GM20000 (cell line): Measurements from ENCODE around the gene FRMD5.

Experiments
- DNase-seq: peaks from one replicate; pipeline ENCODE4 v3.0.0; 2012; ENCODE audit warnings: low spot score
- TF ChIP-seq, protein P1 (sequence below): IDR thresholded peaks from 2 replicates; pipeline ENCODE4 v1.5.1; 2012; ENCODE audit warnings: mild to moderate bottlenecking, control low read depth; ENCODE audit errors: extremely low read depth, missing control alignments

FRMD5 gene

GRCh38 chr15:43942194-43942593 lies 252.9 kb downstream of the FRMD5 start:
- TF ChIP-seq, protein P1, sequence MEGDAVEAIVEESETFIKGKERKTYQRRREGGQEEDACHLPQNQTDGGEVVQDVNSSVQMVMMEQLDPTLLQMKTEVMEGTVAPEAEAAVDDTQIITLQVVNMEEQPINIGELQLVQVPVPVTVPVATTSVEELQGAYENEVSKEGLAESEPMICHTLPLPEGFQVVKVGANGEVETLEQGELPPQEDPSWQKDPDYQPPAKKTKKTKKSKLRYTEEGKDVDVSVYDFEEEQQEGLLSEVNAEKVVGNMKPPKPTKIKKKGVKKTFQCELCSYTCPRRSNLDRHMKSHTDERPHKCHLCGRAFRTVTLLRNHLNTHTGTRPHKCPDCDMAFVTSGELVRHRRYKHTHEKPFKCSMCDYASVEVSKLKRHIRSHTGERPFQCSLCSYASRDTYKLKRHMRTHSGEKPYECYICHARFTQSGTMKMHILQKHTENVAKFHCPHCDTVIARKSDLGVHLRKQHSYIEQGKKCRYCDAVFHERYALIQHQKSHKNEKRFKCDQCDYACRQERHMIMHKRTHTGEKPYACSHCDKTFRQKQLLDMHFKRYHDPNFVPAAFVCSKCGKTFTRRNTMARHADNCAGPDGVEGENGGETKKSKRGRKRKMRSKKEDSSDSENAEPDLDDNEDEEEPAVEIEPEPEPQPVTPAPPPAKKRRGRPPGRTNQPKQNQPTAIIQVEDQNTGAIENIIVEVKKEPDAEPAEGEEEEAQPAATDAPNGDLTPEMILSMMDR = no peak

DNA sequence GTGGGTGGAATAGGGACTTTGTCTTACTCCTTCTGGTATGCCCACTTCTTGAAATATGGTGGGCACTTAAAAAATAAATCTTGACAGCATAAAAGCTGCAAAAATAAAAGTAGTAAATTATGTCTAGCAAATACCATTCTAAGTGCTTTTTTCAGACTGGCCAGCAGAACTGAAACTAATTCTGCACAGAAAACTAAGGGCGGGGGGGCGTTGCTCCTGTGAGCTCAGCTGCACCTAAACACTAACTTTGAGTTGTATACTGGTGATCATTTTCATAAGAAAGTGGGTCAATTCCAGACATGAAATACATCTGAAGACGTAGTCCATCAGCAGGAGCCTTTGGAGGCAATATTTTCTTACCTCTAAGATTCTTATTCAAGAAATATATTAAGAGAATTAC lies 253.5 kb downstream of the FRMD5 start:
- DNase-seq = peak; percentile 26
- TF ChIP-seq, protein P1 = no peak

More at GRCh38 chr15:43942194-43942593, 252.9 kb downstream of the FRMD5 start:
- no peak for DNase-seq

GRCh38 chr15:43941071-43941470 lies 254.0 kb downstream of the FRMD5 start:
- no peak for DNase-seq
- TF ChIP-seq, protein P1 = no peak

- TF ChIP-seq, protein P1 = peak; percentile 2
- DNase-seq = peak; percentile 21
These were observed 256.0 kb downstream of the FRMD5 start for GRCh38 chr15:43939070-43939469.

DNA sequence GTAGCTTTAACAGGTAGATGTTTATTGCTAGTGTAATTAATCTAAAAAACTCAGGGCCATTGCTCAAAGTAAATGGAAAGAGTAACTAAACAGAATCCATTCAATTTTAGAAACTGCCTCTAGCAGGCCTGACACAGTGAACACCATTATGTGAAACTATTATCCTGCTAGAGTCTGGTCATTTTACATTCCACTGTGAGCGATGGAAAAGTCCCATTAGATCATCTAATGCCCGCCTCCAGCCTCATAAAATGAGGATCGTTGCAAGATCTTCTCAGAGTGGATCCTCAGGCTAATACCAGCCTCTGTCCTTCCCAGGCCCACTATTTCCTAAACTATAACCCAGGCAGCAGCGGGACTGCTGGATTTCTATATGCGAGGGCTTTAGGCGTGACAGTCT lies 260.6 kb downstream of the FRMD5 start:
- TF ChIP-seq, protein P1 = no peak
- DNase-seq = no peak

DNA sequence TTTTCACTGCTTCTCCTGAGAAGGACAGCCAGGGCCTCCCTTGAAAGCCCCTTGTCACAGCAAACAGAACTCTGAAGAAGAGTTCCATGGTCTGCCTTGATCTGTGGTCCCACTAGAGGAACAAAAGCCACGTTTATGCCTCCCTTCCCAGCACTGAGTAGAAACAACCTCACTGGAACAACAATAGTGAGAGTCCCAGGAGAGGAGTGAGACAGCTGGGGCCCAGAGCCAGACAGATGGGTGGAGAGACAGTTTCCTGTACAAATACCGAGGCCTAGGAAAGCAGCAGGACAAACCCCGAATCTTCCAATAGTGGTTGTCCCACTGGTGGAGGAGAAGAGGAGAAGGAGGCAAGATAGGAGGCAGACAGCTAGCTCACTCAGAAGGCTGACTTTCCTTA lies 262.2 kb downstream of the FRMD5 start:
- TF ChIP-seq, protein P1 = no peak
- DNase-seq = no peak

DNA sequence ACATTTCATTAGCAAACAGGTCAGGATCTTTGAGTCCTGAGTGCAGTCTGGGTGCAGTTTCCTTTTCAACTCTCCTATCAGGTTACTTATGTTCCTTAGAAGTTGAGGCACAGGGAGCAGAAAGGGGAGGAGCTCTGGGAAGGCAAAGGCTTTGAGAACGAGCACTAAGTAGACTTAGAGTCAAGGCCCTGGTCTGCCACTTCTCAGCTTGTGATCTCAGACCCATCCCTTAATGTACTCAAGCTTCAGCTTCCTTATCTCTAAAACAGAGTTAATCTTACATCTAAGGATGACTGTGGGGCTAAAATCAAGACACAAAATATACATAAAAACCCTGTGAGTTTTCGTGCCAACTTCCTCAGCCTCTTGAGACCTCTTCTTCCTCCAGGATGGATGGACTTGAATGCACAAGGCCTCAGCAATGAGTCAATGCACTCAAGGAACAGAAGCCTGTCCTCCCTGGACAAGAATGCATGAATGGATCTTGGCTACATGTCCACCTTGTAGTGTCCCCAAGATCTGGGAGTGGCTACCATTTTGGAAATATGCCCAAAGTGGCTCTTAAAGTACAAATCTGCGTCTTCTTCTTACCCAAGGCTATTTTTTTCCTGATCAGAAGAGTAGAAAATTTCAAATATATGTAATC lies 263.2 kb downstream of the FRMD5 start:
- DNase-seq = no peak
- TF ChIP-seq, protein P1 = no peak
